Activated CD4-positive, alpha-beta T cell treated with anti-CD3 and anti-CD28 coated beads, Interleukin-2, amount 50 U/mL, for 48 hours (primary cell): ENCODE measurements around the gene MINDY2.

Source experiments
- DNase-seq, 2 experiments: peaks; one replicate each; pipeline ENCODE4 v3.0.0-alpha.2; 2020

Gene MINDY2, protein sequence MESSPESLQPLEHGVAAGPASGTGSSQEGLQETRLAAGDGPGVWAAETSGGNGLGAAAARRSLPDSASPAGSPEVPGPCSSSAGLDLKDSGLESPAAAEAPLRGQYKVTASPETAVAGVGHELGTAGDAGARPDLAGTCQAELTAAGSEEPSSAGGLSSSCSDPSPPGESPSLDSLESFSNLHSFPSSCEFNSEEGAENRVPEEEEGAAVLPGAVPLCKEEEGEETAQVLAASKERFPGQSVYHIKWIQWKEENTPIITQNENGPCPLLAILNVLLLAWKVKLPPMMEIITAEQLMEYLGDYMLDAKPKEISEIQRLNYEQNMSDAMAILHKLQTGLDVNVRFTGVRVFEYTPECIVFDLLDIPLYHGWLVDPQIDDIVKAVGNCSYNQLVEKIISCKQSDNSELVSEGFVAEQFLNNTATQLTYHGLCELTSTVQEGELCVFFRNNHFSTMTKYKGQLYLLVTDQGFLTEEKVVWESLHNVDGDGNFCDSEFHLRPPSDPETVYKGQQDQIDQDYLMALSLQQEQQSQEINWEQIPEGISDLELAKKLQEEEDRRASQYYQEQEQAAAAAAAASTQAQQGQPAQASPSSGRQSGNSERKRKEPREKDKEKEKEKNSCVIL

DNA sequence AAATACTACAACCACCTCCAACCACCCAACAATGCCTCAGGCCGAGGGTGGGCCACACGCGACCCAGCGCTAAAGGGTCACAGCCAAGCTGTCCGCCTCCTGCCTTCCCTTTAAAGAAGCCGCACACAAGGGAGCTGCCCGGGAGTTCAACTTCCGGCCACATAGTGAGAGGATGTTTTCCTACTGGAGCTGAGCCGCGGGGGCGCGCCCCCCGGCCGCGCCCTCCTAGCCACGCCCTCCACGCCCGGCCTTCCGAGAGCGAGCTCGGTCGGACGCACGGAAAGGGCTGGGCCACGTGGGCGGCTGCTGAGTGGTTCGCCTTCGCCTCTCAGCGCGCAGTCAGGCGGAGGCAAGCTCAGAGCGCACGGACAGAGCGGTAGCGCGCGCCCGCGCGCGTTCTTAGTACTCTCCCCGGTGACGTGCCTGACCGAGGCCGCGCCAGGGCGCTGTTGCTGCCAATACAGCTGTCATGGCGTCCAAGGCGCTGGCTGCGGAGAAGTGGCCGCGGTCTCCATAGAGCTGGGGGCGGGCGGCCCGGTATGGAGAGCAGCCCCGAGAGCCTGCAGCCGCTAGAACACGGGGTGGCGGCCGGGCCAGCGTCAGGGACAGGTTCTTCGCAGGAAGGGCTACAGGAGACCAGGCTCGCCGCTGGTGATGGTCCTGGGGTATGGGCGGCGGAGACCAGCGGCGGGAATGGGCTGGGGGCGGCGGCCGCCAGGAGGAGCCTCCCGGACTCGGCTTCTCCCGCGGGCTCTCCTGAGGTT lies at the start of gene MINDY2:
TSS of gene MINDY2 (plus strand) at position 446 of the 764 bp plus-strand sequence. CDS start at position 540, 94 bp downstream.
- peak; percentile 93 to 96 for DNase-seq

DNA sequence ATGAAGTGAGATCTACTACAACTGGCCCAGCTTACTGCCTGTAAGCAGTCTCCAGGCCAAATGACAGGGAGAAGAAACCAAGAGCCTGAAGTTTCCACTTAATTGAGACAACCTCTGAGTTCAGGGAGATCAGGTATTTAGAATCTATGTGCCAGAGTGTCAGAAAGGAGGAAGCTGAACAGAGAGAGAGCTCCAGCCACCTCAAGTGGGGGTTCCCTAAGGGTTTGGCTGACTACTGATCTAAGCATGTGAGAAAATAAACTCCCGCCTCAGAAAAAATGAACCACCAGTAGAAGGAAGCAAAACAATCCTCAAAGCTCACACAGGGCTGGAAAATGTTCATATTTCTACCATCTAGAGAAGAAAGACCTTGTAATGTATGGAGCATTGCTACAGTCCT lies 46.6 kb upstream of the MINDY2 start:
- DNase-seq: no peak

DNA sequence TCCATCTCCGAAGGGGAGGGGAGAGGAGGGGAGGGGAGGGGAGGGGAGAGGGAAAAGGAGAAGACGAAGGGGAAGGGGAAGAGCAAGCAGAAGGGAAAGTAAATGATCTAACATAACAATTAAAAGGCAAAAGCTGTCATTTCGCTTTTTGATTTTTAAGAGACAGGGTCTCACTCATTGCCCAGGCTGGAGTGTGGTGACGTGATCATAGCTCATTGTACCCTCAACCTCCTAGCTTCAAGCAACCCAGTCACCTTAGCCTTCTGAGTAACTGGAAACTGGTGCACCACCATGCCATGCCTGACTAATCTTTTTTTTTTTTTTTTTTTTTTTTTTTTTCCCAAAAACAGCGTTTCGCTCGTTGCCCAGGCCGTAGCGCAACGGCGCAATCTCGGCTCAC lies 44.2 kb upstream of the MINDY2 start:
- no peak for DNase-seq

DNA sequence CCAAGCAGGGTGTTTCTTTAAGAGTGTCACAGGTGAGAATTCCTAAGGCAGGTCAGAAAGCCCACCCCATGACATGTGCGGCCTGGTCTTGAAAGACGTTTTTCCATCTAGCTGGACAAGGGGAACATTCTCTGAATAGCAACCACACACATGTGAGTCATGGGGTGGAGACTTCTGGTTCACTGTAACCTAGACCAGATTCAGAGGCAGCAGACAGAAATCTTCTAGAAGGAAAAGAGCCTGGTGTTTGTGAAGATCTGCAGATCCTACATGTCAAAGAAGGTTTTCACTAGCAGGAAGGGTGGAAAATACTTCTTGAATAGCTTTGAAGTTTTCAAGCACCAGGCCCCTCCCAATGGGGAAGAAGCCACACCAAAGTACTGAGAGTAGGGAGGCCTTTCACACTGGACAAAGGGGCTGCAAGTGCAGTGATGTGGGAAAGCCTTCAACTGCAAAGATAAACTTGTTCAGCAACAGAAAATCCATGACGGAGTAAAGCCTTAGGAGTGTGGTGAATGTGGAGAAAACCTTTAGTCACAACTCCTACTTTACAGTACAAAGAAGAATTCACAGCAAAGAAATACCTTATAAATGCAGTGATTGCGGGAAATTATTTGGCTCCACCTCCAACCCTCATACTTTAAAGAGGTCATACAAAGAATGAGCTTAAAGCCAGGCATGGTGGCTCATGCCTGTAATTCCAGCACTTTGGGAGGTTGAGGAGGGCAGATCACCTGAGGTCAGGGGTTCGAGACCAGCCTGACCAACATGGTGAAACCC lies 39.2 kb upstream of the MINDY2 start:
- DNase-seq: no peak

DNA sequence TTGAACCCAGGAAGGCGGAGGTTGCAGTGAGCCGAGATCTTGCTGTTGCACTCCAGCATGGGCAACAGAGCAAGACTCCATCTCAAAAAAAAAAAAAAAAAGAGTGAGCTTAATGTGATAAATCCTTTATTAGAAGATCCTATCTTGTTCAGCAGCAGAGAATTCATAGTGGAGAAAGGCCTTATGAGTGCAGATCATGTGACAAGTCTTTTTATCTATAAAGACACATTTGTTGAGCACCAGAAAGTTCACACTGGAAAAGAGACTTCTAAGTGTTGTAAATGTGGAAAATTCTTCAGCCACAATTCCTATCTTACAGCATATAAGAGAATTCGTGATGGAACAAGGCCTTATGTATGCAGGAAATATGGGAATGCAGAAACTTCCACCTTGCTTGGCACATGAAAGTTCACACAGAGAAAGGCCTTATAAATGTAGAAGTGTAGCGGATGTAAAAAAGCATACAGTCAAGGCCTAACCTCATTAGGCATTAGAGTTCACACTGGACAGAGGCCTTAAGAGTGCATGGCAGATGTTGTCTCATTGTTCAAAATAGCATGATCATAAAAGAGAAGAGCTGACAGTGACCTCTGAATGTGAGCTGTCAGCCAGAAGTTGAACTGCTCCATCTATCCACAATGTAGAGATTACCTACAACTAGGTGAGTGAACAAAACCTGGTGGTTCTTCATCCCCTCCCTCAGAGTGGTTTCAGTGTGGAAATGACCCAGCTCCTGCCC lies 38.3 kb upstream of the MINDY2 start:
- DNase-seq: no peak

DNA sequence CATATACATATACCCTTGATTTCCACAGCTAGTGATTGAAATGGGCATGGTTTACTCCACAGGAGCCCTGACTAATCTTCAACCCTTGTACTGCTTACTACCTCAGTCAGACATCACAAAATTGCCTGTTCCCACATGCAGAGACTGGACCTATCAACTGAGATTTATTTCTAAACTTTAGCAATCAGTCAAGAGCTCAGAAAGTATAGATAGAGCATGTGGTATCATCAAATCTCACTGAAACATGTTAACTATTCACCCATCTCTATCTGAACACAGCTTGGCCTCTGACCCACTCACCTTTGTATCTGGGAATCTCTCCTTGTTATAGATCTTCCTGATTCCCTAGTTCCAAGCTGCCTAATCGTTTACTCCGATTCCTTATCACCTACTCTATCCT lies 36.2 kb upstream of the MINDY2 start:
- no peak for DNase-seq

DNA sequence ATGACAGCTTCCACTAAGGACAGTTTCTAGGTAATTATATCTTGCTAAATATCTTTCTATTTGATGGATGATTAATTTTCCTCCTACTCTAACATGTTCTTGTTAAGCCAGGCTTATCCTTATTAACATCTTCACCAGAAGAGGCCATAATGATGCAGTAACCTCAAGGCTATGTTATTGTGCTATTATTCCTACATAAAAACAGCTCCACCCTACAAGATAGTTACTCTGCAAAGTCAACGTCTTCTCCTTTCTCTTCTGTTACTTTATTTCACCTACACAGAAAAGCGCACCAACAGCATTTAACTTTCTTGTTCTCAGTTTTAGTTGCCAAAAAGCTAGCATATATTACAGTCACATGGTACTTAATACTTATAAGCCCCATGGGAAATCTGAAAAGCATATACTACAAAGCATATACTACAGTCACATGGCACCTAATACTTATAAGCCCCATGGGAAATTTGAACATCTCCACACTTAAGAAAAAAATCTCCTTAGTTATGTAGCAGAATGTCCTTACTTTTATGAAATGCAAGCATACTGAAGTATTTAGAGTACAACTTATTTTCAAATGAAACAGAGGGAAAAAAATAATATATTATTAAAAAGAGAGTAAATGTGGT lies 35.0 kb upstream of the MINDY2 start:
- DNase-seq: no peak

DNA sequence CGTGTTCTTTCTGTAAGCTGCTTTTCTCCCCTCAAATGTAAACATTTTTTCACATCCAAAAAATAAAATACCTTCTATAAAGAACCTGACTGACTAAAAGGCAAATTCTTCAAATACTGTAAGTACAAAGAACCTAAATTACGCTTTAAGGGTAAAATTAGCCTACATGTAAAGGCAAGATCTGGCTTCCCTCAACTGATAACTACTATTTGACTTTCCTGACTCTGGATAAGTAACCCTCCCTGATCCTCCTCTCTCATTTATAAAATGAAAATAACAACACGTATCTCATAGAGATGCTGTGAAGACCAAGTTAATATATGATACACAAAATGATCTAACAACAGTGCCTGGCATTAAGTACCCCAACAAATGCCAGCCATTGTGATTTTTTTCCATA lies 33.8 kb upstream of the MINDY2 start:
- DNase-seq: no peak

DNA sequence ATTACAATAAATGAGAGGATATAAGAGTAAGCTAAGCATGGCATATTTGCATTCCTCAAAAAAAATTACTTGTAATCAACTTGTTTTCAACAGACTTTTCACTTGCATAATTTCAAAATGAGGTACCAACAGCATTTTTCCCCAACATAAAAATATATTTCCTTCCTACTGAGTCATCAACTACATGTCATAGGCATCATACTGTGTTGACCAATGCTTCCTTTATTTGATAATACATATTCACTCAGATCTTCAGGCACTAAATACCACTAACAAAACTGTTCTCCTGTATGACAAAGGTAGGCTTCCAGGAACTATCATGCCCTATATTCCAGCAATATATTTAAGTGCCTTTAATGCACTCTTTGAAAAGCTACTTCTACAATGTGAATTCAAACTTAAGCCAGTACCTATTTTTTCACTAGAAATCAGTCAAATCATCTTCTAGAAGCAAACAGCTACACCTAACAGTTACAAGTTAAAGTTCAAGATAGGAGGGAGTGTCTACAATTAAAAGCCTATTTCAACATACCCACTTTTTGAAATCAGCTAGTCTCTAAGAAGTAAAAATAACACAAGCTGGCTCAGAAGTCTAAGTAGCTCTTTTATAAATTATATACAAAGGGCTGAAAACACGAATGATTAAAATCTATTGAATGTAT lies 32.9 kb upstream of the MINDY2 start:
- DNase-seq: no peak

DNA sequence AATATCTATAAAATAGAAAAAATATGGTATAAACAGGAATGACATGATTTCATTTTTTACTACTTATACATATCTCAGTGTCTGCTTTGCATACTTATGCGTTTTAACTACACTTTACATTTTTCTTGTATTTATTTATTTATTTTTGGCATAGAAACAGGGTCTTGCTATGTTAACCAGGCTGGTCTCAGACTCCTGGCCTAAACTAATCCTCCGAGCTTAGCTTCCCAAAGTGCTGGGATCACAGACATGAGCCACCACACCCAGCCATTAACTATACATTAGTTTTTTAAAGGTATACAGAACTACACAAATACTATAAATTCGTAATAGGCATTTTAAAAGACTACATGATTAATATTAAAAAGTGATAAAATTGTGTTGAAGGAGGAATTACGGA lies 30.7 kb upstream of the MINDY2 start:
- no peak for DNase-seq

DNA sequence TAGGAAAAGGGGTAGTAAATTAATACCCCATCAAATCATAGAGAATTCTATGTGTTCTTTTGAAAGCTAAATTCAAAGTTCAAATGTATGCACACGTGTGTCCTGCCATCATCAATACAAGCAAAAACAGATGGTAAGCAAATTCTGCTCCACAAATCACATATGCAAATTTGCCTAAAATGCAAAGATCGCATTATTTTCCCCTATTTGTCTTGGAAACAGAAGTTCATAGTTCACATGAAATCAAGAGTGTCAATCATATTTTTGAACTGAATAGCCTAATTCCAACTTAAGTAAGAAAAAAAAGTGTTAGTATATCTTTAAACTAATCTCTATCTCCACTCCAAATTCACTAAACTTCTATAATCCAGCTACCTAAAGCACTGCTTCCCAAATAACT lies 30.1 kb upstream of the MINDY2 start:
- no peak for DNase-seq

DNA sequence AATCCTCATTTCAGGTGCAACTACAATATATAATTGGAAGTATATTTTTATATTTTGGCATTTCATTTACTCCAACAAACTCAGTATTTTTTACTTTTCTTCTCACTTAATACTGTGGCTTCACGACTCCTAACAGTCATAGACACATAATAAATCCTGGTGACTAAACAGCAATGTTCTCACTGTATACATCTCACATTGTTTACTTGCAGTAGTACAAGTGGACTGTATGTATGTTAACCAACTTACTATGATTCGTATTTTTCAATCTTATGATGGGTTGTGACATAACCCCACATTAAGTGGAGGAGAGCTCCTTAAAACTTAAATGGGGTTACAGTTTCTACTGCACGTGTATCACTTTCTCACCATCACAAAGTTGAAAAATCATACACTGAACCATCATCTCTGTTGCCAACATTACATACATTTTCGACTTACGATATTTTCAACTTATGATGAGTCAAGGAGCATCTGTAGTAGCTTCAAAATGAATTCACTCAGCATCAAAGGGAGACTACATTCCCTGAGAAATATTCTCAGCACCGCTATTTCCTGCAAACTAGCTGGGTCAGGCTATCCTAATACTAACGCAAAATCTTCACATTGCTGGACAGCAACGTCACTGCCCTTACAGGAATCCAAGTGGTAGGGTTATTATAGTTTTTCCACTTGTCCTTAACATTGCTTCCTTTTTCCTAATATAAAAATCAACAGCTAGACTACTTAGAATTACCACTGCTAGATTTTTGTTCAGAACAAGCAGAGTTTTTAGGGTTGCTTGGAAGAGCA lies 28.9 kb upstream of the MINDY2 start:
- DNase-seq: no peak

DNA sequence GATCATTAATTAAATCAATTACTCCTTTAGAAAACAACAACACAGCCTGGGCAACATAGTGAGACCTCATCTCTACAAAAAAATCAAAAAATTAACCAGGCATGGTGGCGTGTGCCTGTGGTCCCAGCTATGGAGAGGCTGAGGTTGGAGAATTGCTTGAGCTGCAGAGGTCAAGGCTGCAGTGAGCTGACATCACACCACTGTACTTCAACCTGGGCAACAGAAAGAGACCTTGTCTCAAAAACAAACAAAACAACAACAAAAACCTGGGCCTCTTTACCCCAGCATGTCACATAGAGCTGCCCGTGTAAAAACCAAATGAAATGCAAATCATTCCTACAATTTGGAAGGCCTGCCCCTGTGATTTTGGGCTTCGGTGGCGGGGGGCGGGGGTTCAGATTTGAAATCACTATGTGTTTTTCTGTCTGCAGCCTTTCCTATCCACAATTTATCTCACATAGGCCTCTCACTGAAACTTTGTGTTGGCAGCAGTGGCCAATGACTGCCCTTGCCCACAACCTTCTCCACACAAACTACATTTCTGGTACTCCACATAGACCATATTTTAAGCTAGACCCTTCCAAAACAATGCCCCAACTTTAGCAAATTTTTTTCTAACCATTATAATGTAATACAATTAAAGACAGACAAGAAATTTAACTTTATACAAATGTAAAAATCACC lies 28.1 kb upstream of the MINDY2 start:
- no peak for DNase-seq

DNA sequence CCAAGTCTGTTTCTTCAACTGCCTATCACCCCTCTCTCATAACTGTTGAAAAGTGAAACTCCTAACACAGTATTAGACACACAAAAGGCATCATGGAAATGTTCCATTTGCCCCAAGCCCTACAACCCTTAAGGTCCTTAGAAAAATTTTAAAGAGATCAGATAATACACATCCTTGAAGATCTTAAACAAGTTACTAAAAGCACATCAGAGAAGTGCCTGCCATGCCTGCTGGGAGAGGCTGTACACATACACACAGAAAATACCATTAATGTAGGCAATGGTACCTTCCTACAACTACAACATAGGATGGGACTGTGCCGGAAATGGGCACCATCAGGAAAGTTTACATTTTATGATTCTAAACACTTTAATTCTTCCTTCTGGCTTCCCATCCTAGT lies 24.9 kb upstream of the MINDY2 start:
- no peak for DNase-seq

DNA sequence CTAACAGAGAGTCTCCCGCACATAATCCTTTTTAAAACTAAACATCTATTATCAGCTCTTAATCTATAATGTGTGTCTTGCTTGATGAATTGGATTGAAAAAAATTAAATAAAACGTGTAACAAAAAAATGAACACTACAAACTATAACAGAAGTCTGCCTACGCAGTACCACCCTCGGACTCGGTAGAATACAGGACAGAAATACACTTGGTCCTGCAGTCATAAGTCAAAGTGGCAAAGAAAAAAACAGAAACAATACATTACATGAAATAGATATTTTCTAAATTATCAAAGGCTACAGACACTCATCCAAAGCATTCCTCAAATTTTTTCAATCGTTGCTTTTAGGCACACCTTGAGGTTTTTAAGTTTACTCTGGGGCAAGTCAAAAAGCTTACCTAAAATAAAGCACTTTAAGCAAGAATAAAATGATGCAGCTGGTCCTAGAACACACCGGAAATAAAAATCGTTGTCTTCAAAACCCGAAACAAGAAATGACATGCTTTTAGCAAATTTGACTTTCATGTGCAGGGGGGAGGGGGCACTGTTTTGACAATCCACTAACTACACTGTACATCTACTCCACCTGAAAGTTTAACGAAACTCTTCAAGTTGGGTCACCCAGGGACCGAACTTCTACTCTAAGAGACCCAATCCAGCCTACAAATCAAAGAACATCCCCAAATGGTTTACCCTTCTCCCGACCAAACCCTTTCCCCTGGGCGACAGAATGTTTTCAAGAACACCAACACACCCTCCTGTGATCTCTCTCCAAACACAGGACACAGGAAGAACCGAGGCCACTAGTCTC lies 22.9 kb upstream of the MINDY2 start:
- peak; percentile 51 to 59 for DNase-seq

DNA sequence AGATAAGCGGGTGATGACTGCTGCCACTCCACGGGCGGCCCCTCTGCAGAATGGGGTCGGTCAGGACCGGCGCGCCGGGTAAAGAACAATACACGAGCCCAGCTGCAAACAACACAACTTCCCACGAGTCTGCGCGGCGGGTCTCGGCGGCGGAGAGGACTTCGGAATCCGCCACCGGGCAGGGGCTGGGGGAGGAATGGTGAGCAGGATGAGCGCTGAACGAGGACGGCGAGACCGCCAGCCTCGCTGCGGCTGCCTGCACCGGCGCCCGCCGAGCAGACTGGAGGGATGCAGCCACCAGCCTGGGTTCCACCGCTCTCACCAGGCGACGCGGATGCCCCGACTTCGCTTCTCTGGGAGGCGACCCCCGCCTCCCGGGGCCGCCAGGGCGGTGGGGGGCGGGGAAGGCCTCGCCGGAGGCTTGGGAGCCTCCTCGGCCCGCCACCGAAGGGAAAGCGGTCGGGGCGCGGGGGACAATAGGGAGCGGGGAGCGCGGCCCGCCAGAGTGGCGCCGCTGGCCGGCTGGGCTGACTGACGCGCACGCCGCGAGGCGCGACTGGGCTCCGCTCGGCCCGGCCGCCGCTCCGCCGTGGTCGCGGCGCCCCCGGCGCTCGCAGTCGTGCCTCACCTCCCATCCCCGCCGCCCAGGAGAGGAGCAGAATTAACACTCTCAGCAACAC lies 22.1 kb upstream of the MINDY2 start:
- peak; percentile 41 to 47 for DNase-seq

DNA sequence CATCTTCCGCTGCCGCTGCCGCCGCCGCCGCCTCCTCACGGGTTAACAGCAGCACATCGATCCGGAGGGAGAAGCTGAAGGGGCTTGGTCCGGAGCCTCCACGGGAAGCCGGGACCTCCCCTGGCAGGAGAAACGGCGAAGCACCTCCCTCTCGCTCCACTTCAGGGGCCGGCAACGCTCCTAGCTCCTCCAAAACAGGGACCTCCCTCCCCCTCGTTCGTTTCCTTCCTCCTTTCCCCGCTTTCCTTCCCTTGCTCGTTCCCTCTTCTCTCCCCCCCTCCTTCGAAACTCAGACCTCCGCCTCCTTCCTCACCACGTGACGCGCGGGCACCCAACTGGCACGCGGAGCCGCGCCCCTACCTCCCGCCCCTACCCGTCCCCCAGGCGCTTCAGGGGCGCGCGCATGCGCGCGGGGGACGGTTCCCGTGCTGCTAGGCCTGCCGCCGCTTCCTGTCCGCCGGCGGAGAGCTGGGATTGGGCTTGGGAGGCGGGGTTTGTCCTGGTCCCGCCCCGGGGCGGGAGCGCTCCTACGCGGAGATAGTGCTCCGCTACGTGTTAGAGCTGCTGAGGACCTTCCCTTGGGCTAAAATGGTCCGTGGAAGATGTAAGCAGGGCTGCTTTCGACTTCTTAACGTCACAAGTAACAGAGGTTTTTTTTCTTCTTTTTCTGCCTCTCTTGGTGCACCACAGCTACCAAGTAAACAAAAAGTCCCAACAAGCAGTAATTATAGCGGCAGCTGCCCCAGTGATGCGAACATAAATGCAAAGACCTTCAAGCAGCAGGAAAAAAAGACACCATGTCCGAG lies 21.4 kb upstream of the MINDY2 start, which contains the start of gene ADAM10:
TSS of gene ADAM10 (minus strand) at position 176 of the 806 bp plus-strand sequence. CDS start at position 3, 173 bp downstream.
- peak; percentile 98 to 99 for DNase-seq
